Right hindlimb (tissue), 1 donor: Measurements from ENCODE around the gene PEX14.
"Not testable (repeated sequence)": the region's sequence is repeated elsewhere in the genome, so short reads cannot be mapped to it uniquely, and the experiment has no call there.

Experiments
- DNase-seq: peaks from one replicate; pipeline ENCODE4 v3.0.0-alpha.2; 2018

PEX14 gene

GRCh38 chr1:10450836-10451235, 23.9 kb upstream of the PEX14 start:
- DNase-seq: no peak

DNA sequence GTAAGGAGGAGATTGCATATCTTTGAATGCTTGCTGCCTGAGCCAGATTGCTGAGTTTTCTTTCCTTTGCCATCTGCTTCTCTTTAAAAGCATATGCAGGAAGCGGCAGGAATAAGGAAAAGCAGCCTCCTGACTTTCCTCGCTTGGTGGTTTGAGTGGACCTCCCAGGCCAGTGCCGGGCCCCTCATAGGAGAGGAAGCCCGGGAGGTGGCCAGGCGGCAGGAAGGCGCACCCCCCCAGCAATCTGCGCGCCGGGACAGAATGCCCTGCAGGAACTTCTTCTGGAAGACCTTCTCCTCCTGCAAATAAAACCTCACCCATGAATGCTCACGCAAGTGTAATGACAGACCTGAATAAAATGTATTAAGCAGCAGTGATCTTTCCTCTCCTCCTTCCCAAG, 23.5 kb upstream of the PEX14 start:
- peak; percentile 52 for DNase-seq

- DNase-seq: no peak
Observed at GRCh38 chr1:10456048-10456447, 18.7 kb upstream of the PEX14 start.

DNA sequence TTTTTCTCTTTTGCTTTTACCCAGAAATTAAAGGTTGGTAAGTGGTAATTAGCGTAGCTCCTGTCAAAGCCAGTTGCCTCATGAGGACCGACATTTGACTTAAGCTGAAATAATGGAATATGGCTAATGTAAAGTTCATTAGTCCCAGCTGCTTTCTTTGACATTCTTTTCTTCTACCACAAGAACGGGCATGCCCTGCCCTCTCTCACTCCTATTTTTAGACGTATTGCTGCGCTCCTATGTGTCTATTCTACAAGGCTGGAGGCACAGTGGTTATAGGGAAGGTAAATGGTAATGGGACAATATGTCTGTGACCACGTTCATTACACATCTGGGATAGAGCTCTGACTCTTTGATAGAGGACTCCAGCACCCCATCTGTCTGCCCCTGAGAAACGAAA, 18.1 kb upstream of the PEX14 start:
- no peak for DNase-seq

GRCh38 chr1:10457462-10457861, 17.3 kb upstream of the PEX14 start:
- DNase-seq: not testable (repeated sequence)

GRCh38 chr1:10457875-10458274, 16.9 kb upstream of the PEX14 start:
- DNase-seq: no peak

DNA sequence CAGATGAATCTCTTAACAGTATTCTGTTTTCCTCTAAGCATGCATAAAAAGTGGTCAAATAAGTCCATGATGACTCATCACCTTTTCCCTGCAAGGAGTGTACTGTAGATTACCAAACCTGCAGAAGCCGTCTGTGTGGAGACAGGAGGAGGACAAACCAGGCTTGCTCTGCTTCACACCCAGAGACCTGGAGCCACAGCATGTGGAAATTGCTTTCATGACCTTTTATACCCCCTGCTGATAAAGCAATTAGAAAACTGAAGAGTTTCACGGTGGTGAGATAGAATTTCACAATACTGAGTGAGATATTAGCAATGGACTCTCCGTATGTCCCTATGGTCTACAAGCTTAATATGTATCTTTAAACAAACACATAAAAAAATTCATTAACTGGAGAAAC, 15.6 kb upstream of the PEX14 start:
- DNase-seq: no peak

DNA sequence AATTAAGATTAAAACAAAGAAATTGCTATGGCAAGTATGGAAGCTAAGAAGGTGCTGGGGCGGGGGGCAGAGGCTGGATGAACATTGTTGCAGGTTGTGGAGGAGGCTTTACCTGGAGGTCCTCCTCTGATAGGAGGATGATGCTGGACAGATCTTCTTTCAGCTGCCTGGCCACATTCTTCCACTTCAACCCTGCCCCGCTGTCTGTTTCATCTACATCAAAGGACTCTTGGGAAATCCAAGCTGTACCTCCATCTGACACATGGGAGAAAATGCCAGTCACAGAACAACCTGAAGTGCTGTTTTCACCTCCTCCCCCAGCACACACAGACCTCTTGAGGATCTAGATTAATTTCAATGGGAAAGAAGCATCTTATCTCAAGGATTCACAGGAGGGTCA, 7.7 kb upstream of the PEX14 start:
- no peak for DNase-seq

- DNase-seq: no peak
Observed at GRCh38 chr1:10470043-10470442, 4.7 kb upstream of the PEX14 start.

GRCh38 chr1:10471411-10472219, 3.1 kb upstream of the PEX14 start:
- peak; percentile 42 for DNase-seq

- peak; percentile 98 for DNase-seq
Observed at GRCh38 chr1:10472220-10473144, 2.3 kb upstream of the PEX14 start, which contains the start of gene DFFA. DFFA (minus strand) TSS chr1:10472529; CDS start chr1:10472458, 71 bp downstream.

DNA sequence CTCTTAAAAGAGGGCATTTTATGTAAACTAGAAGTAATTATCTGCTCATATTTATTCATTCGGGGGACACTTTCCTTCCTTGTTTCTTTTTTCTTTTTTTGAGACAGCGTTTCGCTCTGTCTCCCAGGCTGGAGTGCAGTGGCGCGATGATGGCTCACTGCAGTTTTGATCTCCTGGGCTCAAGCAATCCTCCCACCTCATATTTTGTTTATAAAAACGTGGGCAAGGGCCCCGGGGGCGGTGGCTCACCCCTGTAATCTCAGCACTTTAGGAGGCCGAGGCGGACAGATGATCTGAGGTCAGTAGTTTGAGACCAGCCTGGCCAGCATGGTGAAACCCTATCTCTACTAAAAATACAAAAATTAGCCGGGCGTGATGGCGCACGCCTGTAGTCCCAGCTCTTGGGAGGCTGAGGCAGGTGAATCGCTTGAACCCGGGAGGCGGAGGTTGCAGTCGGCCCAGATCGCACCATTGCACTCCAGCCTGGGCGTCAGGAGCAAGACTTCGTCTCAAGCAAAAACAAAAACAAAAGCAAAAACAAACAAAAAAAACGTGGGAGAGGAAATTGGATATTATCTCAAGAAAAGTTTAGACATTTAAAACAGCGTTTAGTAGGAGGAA, 1.5 kb upstream of the PEX14 start:
- no peak for DNase-seq

- not testable (repeated sequence) for DNase-seq
Observed at GRCh38 chr1:10474309-10474612, 489 bp upstream of the PEX14 start.

GRCh38 chr1:10475510-10475909, 760 bp downstream of the PEX14 start:
- DNase-seq: no peak

GRCh38 chr1:10479296-10479695, 4.5 kb downstream of the PEX14 start:
- no peak for DNase-seq

DNA sequence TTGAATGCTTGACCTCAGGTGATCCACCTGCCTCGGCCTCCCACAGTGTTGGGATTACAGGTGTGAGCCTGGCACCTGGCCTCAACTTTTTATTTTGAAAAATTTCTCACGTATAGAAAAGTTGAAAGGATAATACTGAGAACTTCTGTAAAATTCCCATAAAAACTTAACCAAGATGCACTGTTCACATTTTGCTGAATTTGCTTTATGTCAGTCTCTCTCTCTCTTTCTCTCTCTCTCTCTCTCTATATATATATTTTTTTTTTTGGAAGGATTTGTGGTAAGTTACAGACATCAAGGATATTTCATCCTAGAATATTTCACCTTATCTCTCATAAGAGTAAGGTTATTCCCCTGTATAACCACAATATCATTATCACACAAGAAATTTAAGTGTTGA, 5.9 kb downstream of the PEX14 start:
- DNase-seq: no peak

DNA sequence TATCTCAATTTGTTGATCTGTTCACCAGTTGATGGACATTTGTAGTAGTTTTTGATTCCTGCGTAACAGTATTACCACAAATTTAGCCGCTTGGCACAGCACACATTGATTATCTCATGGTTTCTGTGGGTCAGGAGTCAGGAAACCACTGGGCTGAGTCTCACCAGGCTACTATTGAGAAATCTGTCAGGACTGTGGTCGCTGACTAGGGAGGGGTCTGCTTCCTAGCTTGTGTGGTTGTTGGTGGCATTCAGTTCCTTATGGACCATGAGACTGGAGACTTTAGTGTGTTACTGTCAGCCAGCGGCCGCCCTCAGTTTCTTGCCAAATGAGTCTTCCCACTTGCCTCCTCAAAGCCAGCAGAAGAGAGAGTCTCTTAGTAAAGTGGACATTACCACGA, 9.8 kb downstream of the PEX14 start:
- DNase-seq: no peak

- DNase-seq: no peak
Observed at GRCh38 chr1:10489291-10490055, 14.7 kb downstream of the PEX14 start.

DNA sequence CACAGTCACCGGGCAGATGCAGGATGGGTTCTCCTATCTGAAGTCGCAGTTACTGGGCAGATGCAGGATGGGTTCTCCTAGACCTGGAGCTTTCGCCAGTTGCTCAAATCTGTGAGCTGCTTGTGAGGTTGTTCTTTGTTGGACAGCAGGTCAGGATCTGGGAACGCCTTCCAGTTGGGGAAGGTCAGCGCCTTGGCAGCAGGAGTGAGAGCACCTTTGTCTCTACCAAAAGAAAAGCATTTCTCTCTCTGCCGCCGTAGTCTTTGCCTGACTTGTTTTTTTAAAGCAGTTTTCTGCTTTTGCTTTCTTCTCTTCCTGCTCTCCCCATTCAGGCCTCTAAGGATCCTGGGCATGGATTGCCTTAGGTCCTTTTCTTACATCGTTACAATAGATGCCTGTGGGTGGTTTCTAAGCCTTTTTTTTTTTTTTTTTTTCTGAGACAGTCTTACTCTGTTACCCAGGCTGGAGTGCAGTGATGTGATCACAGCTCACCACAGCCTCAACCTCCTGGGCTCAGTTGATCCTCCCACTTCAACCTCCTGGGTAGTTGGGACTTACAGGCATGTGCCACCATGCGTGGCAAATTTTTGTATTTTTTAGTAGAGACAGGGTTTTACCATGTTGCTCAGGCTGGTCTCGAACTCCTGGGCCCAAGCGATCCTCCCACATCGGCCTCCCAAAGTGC, 15.7 kb downstream of the PEX14 start:
- no peak for DNase-seq

- no peak for DNase-seq
Observed at GRCh38 chr1:10494418-10494753, 19.6 kb downstream of the PEX14 start.

- DNase-seq: peak; percentile 80
Observed at GRCh38 chr1:10494754-10495474, 20.2 kb downstream of the PEX14 start.

DNA sequence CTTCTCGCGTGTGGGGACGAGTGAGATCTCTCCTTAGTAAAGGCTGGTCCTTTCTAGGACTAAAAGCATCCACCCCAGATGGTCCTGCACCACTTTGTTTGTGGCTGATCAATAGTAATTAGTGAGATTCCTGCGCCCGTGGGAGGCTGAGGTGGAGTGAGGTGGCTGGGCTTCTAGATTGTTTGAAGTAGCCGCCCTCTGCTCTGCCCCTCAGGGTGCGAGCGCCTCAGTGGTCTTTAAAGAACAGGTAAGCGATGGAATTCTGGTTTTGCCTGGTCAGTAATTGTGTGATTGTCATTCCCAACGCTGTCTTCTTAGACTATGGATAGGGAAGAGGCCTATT, 20.7 kb downstream of the PEX14 start:
- DNase-seq: no peak
